Measurements from ENCODE around the gene GCG. TPM values are rescaled to one million over a fixed set of nuclear protein-coding genes. Genes with fewer than 3 reads are reported as not detected.

Gene GCG
- total and polyA plus RNA-seq, 2 of the 8 experiments (the other 6 are each of a cell fraction or from before 2014, with no cell fraction given) = not detected

- DNase-seq (ENCODE audit: low read depth in 1 of 2, low spot score in 2 of 2) = no peak
- no peak overlapping the region for H4K5ac ChIP-seq (ENCODE audit: insufficient read length, low read depth, low read length)
- CTCF ChIA-PET (ENCODE audit: partially characterized antibody) = interaction anchor here (0.9 kb wide), 2 partner anchors 28 to 200 kb away, joined by 3 to 6 read pairs; no protein-coding TSS in a partner anchor
- no peak overlapping the region for H2BK120ac ChIP-seq (replicated peaks; ENCODE audit: low read depth, low read length)
- no peaks in the 10 kb centered on the region for H3K79me1 ChIP-seq (ENCODE audit: low read depth, low read length)
- H3K23me2 ChIP-seq (ENCODE audit: low read depth, low read length) = no peaks in the 10 kb centered on the region
- TF ChIP-seq CHD1 (IDR thresholded peaks at IDR 0.05; ENCODE audit: low read depth, low read length) (no peak), BRCA1 (IDR thresholded peaks at IDR 0.05; ENCODE audit: low read depth, low read length) (no peak), SP2 (IDR thresholded peaks at IDR 0.05; ENCODE audit: low read length) (no peak)
- H3K4me2 ChIP-seq (ENCODE audit: insufficient read depth in 1 of 2, low read depth in 2 of 2, low read length in 2 of 2) = no peak overlapping the region
- H2BK5ac ChIP-seq (ENCODE audit: low read depth, low read length) = no peak overlapping the region
- H3K56ac ChIP-seq (replicated peaks; ENCODE audit: insufficient read length, low read depth, low read length) = no peak overlapping the region
- no peak overlapping the region for H3K4me3 ChIP-seq (ENCODE audit: extremely low read depth in 1 of 4, insufficient read depth in 2 of 4, low read depth in 3 of 4, low read length in 4 of 4)
- H3K27ac ChIP-seq (ENCODE audit: low read depth, low read length) = no peak overlapping the region
- H3K79me2 ChIP-seq (ENCODE audit: control insufficient read depth in 1 of 2, insufficient read depth in 2 of 2, low read length in 2 of 2) = no peaks in the 10 kb centered on the region
- no peak for FAIRE-seq
- H3K9me3 ChIP-seq (ENCODE audit: insufficient read depth in 2 of 2, low read depth in 1 of 2, low read length in 1 of 2) = no peaks in the 10 kb centered on the region
- no peak overlapping the region for H2BK15ac ChIP-seq (ENCODE audit: low read length)
- H4K8ac ChIP-seq (ENCODE audit: extremely low read depth, insufficient read depth, low read length) = no peak overlapping the region
- no peak overlapping the region for H3K4ac ChIP-seq (replicated peaks; ENCODE audit: insufficient read length, low read depth, low read length)
- H3K14ac ChIP-seq (ENCODE audit: insufficient read length) = no peak overlapping the region
- no peaks in the 10 kb centered on the region for H3K36me3 ChIP-seq (ENCODE audit: control insufficient read depth in 2 of 4, insufficient read depth in 4 of 4, low read length in 3 of 4)
- no peak overlapping the region for H3K23ac ChIP-seq (ENCODE audit: insufficient read length)
- POLR2A ChIA-PET (ENCODE audit: partially characterized antibody) = no interaction called here
- no peak overlapping the region for H2BK20ac ChIP-seq (ENCODE audit: low read length)
- H3K27me3 ChIP-seq (replicated peaks in 1 of 4; ENCODE audit: control insufficient read depth in 3 of 4, extremely low read depth in 1 of 4, insufficient read depth in 3 of 4, low read length in 3 of 4) = no peaks in the 10 kb centered on the region
- H4K91ac ChIP-seq (replicated peaks; ENCODE audit: insufficient read length, low read length) = no peak overlapping the region
- H4K20me1 ChIP-seq (replicated peaks in 1 of 2; ENCODE audit: control insufficient read depth in 1 of 2, insufficient read depth in 2 of 2, low read length in 2 of 2) = no peaks in the 10 kb centered on the region
- no peak overlapping the region for H3K18ac ChIP-seq (ENCODE audit: extremely low read depth, low read length)
- H2AK5ac ChIP-seq (ENCODE audit: low read depth, low read length) = no peak overlapping the region
- H2AFZ ChIP-seq (ENCODE audit: low read length) = no peak overlapping the region
- no peaks in the 10 kb centered on the region for H3K4me1 ChIP-seq (replicated peaks in 1 of 4; ENCODE audit: control insufficient read depth in 3 of 4, insufficient read depth in 4 of 4, low read length in 3 of 4)
- H2BK12ac ChIP-seq (ENCODE audit: low read depth, low read length) = no peak overlapping the region
- no peak overlapping the region for H3K9ac ChIP-seq (replicated peaks in 1 of 4; ENCODE audit: extremely low read depth in 1 of 4, low read depth in 3 of 4, low read length in 3 of 4)
- 91% methylated on average over 1 of the region's 1 CpG; no CpG with 5 or more reads in 1 of the 2 experiments for WGBS, 2 experiments (ENCODE audit: extremely low coverage in 1 of 2, insufficient coverage in 1 of 2, insufficient read length in 1 of 2, insufficient replicate concordance in 2 of 2, low coverage in 1 of 2, low lambda C conversion rate in 2 of 2, missing lambda C conversion rate in 1 of 2)
These were observed 51.5 kb downstream of the GCG start for GRCh38 chr2:162100579-162100978.

Measured in H1 (cell line).